H1 (cell line): ENCODE data around the gene EZH2. TPM values are rescaled to one million over a fixed set of nuclear protein-coding genes. Genes with fewer than 3 reads are reported as not detected.

ENCODE experiments used
- CTCF ChIA-PET: fragments of 300-600 bp; sonication (Branson Sonifier 250); formaldehyde crosslinking; loops from one replicate; lab custom pipeline; 2021; ENCODE audit not compliant: partially characterized antibody; lab: Charles Lee
- POLR2A ChIA-PET: fragments of 300-600 bp; sonication (Branson Sonifier 250); formaldehyde crosslinking; loops from one replicate; lab custom pipeline; 2021; ENCODE audit warnings: inconsistent platforms; ENCODE audit not compliant: partially characterized antibody; lab: Charles Lee
- DNase-seq, 2 experiments: peaks; one replicate each; pipeline versions ENCODE4 v3.0.0 to v3.0.0-alpha.2; 2010 to 2022; ENCODE audit warnings: low spot score in 2 of 2, low read depth in 1 of 2, mixed read lengths in 1 of 2
- FAIRE-seq: peaks from 2 replicates; lab custom pipeline; 2011; peaks lifted over from hg19 to GRCh38; lab: Jason Lieb, UNC
- H2AFZ ChIP-seq: 2 replicates; pipeline ENCODE4 v1.8.1; 2012; ENCODE audit warnings: low read length, inconsistent platforms
- H2AK5ac ChIP-seq: 2 replicates; pipeline ENCODE4 v1.6.1; 2013; ENCODE audit warnings: low read depth, low read length
- H2BK120ac ChIP-seq: replicated peaks from 2 replicates; pipeline ENCODE3; 2013; ENCODE audit warnings: low read depth, low read length, inconsistent platforms
- H2BK12ac ChIP-seq: 2 replicates; pipeline ENCODE4 v1.6.1; 2013; ENCODE audit warnings: low read depth, low read length
- H2BK15ac ChIP-seq: 2 replicates; pipeline ENCODE4 v1.6.1; 2013; ENCODE audit warnings: low read length
- H2BK20ac ChIP-seq: 2 replicates; pipeline ENCODE4 v1.6.1; 2013; ENCODE audit warnings: low read length
- H2BK5ac ChIP-seq: 2 replicates; pipeline ENCODE4 v1.6.1; 2013; ENCODE audit warnings: low read depth, low read length
- H3K14ac ChIP-seq: 2 replicates; pipeline ENCODE4 v1.6.1; 2013; ENCODE audit warnings: inconsistent platforms; ENCODE audit not compliant: insufficient read length
- H3K18ac ChIP-seq: 2 replicates; pipeline ENCODE4 v1.6.1; 2013; ENCODE audit warnings: low read length; ENCODE audit errors: extremely low read depth
- H3K23ac ChIP-seq: 2 replicates; pipeline ENCODE4 v1.6.1; 2013; ENCODE audit warnings: inconsistent platforms; ENCODE audit not compliant: insufficient read length
- H3K23me2 ChIP-seq: 2 replicates; pipeline ENCODE4 v1.6.1; 2013; ENCODE audit warnings: low read depth, low read length
- H3K27ac ChIP-seq: 2 replicates; pipeline ENCODE4 v1.6.1; 2011; ENCODE audit warnings: low read depth, low read length, inconsistent platforms
- H3K27me3 ChIP-seq, 4 experiments: replicated peaks in 1 of 4; 1 replicate in 1 of 4; 2 replicates in 3 of 4; pipeline versions ENCODE4 v1.6.1 to v1.8.1; 2011 to 2013; ENCODE audit warnings: low read length in 3 of 4, mild to moderate bottlenecking in 3 of 4, inconsistent platforms in 2 of 4, mixed read lengths in 2 of 4, moderate library complexity in 1 of 4; ENCODE audit not compliant: control insufficient read depth in 3 of 4, insufficient read depth in 3 of 4; ENCODE audit errors: extremely low read depth in 1 of 4
- H3K36me3 ChIP-seq, 4 experiments: 2 replicates each; pipeline versions ENCODE4 v1.6.1 to v1.8.1; 2011 to 2013; ENCODE audit warnings: mild to moderate bottlenecking in 4 of 4, low read length in 3 of 4, moderate library complexity in 2 of 4, control low read depth in 1 of 4, inconsistent platforms in 1 of 4; ENCODE audit not compliant: insufficient read depth in 4 of 4, control insufficient read depth in 2 of 4
- H3K4ac ChIP-seq: replicated peaks from 2 replicates; pipeline ENCODE3; 2013; ENCODE audit warnings: low read length, low read depth, mixed read lengths, inconsistent platforms; ENCODE audit not compliant: insufficient read length
- H3K4me1 ChIP-seq, 4 experiments: replicated peaks in 1 of 4; 1 replicate in 1 of 4; 2 replicates in 3 of 4; pipeline versions ENCODE4 v1.6.1 to v1.8.1; 2011 to 2013; ENCODE audit warnings: low read length in 3 of 4, inconsistent platforms in 2 of 4, mixed read lengths in 1 of 4; ENCODE audit not compliant: insufficient read depth in 4 of 4, control insufficient read depth in 3 of 4
- H3K4me2 ChIP-seq, 2 experiments: 2 replicates each; pipeline versions ENCODE4 v1.6.1 to v1.8.1; 2011 to 2013; ENCODE audit warnings: low read depth in 2 of 2, low read length in 2 of 2, control low read depth in 1 of 2, inconsistent platforms in 1 of 2, mild to moderate bottlenecking in 1 of 2; ENCODE audit not compliant: insufficient read depth in 1 of 2
- H3K4me3 ChIP-seq, 4 experiments: fragments of 200-600, 300-600 bp in 1 of 4; sonication (generic), shearing (Covaris generic), sonication (Bioruptor Twin) in 1 of 4; 2 replicates each; pipeline versions ENCODE4 v1.5.1 to v1.8.1; 2011 to 2016; ENCODE audit warnings: low read length in 4 of 4, low read depth in 3 of 4, control low read depth in 2 of 4, inconsistent platforms in 2 of 4, mild to moderate bottlenecking in 2 of 4, mixed read lengths in 1 of 4, moderate library complexity in 1 of 4; ENCODE audit not compliant: insufficient read depth in 2 of 4; ENCODE audit errors: extremely low read depth in 1 of 4
- H3K56ac ChIP-seq: replicated peaks from 2 replicates; pipeline ENCODE3; 2013; ENCODE audit warnings: low read depth, mild to moderate bottlenecking, mixed read lengths, low read length, inconsistent platforms; ENCODE audit not compliant: insufficient read length
- H3K79me1 ChIP-seq: 2 replicates; pipeline ENCODE4 v1.6.1; 2013; ENCODE audit warnings: low read depth, low read length, control low read depth
- H3K79me2 ChIP-seq, 2 experiments: 2 replicates each; pipeline versions ENCODE4 v1.6.1 to v1.8.1; 2012 to 2013; ENCODE audit warnings: low read length in 2 of 2, mild to moderate bottlenecking in 2 of 2, inconsistent platforms in 1 of 2; ENCODE audit not compliant: insufficient read depth in 2 of 2, control insufficient read depth in 1 of 2
- H3K9ac ChIP-seq, 4 experiments: replicated peaks in 1 of 4; 1 replicate in 1 of 4; 2 replicates in 3 of 4; pipeline versions ENCODE4 v1.6.1 to v1.8.1; 2011 to 2013; ENCODE audit warnings: low read depth in 3 of 4, low read length in 3 of 4, control low read depth in 2 of 4, mild to moderate bottlenecking in 2 of 4, moderate library complexity in 2 of 4, inconsistent platforms in 1 of 4; ENCODE audit errors: extremely low read depth in 1 of 4
- H3K9me3 ChIP-seq, 2 experiments: 2 replicates each; pipeline versions ENCODE4 v1.6.1 to v1.8.1; 2012 to 2013; ENCODE audit warnings: mild to moderate bottlenecking in 2 of 2, moderate library complexity in 2 of 2, control low read depth in 1 of 2, inconsistent platforms in 1 of 2, low read depth in 1 of 2, low read length in 1 of 2, mixed read lengths in 1 of 2; ENCODE audit not compliant: insufficient read depth in 2 of 2
- H4K20me1 ChIP-seq, 2 experiments: replicated peaks in 1 of 2; 2 replicates each; pipeline versions ENCODE3 to v1.8.1; 2011 to 2013; ENCODE audit warnings: inconsistent platforms in 2 of 2, low read length in 2 of 2, mild to moderate bottlenecking in 1 of 2; ENCODE audit not compliant: insufficient read depth in 2 of 2, control insufficient read depth in 1 of 2
- H4K5ac ChIP-seq: 2 replicates; pipeline ENCODE4 v1.6.1; 2013; ENCODE audit warnings: low read length, low read depth, mixed read lengths, inconsistent platforms; ENCODE audit not compliant: insufficient read length
- H4K8ac ChIP-seq: 2 replicates; pipeline ENCODE4 v1.8.0; 2013; ENCODE audit warnings: mild to moderate bottlenecking, moderate library complexity, low read length, inconsistent platforms; ENCODE audit not compliant: insufficient read depth; ENCODE audit errors: extremely low read depth
- H4K91ac ChIP-seq: replicated peaks from 2 replicates; pipeline ENCODE3; 2013; ENCODE audit warnings: low read length, mixed read lengths, inconsistent platforms; ENCODE audit not compliant: insufficient read length
- CBX5 ChIP-seq: fragments of 300-800, 300-1000 bp; sonication (generic); IDR thresholded peaks from 2 replicates; pipeline ENCODE4 v1.7.1; 2016; ENCODE audit warnings: antibody characterized with exemption, low read length, low read depth
- EGR1 ChIP-seq: IDR thresholded peaks from 2 replicates; pipeline ENCODE4 v1.6.1; 2011; ENCODE audit warnings: low read depth, low read length, borderline replicate concordance
- EP300 ChIP-seq, 2 experiments: IDR thresholded peaks; 1 replicate in 1 of 2; 2 replicates in 1 of 2; pipeline ENCODE4 v1.6.1; 2011 to 2012; ENCODE audit warnings: low read depth in 2 of 2, low read length in 2 of 2, mild to moderate bottlenecking in 2 of 2, borderline replicate concordance in 1 of 2, inconsistent platforms in 1 of 2, moderate library complexity in 1 of 2
- EZH2 ChIP-seq: fragments of 200-600 bp; sonication (generic); IDR thresholded peaks from 2 replicates; pipeline ENCODE4 v1.7.1; 2012; ENCODE audit warnings: low read depth, mild to moderate bottlenecking, moderate library complexity, low read length, inconsistent platforms; ENCODE audit not compliant: severe bottlenecking
- KDM4A ChIP-seq: IDR thresholded peaks from one replicate; pipeline ENCODE4 v1.7.1; 2012; ENCODE audit warnings: low read depth, mild to moderate bottlenecking, moderate library complexity, low read length, inconsistent platforms; ENCODE audit not compliant: severe bottlenecking
- KDM5A ChIP-seq: fragments of 200-600 bp; IDR thresholded peaks from 2 replicates; pipeline ENCODE4 v1.7.1; 2012; ENCODE audit warnings: mild to moderate bottlenecking, low read length, inconsistent platforms, mixed read lengths
- MAFK ChIP-seq: IDR thresholded peaks from 2 replicates; pipeline ENCODE4 v1.6.1; 2012; ENCODE audit warnings: low read depth, mild to moderate bottlenecking, improper control_type of control experiment, low read length
- POLR2AphosphoS5 ChIP-seq: IDR thresholded peaks from 2 replicates; pipeline ENCODE4 v1.6.1; 2011; ENCODE audit warnings: low read depth, low read length
- POU5F1 ChIP-seq: IDR thresholded peaks from 2 replicates; pipeline ENCODE4 v1.6.1; 2011; ENCODE audit warnings: low read depth, mild to moderate bottlenecking, low read length, moderate library complexity
- SAP30 ChIP-seq: fragments of 300-600 bp; sonication (generic); IDR thresholded peaks from 2 replicates; pipeline ENCODE4 v1.7.1; 2012; ENCODE audit warnings: low read length, moderate library complexity, mild to moderate bottlenecking, inconsistent platforms; ENCODE audit not compliant: insufficient read depth, insufficient replicate concordance
- SIN3A ChIP-seq, 2 experiments: IDR thresholded peaks in 1 of 2; conservative IDR thresholded peaks in 1 of 2; 2 replicates each; pipeline ENCODE4 v1.6.1; 2011 to 2012; ENCODE audit warnings: low read length in 2 of 2, improper control_type of control experiment in 1 of 2, low read depth in 1 of 2, mild to moderate bottlenecking in 1 of 2
- WGBS, 2 experiments: shearing (Covaris generic) in 1 of 2; methylation state at CpG; one replicate each; pipeline versions ENCODE4 v1.1.6 to v1.1.7; 2013 to 2015; ENCODE audit warnings: low lambda C conversion rate in 2 of 2, mixed read lengths in 2 of 2, inconsistent platforms in 1 of 2, low coverage in 1 of 2, missing lambda C conversion rate in 1 of 2; ENCODE audit not compliant: insufficient replicate concordance in 2 of 2, insufficient coverage in 1 of 2, insufficient read length in 1 of 2; ENCODE audit errors: extremely low coverage in 1 of 2, missing lambda C conversion rate in 1 of 2; 5-methylcytosine and 5-hydroxymethylcytosine counted together
- polyA plus RNA-seq, 7 experiments: library from polyadenylated mRNA; depleted of rRNA in 3 of 7; stranded (reverse) in 5 of 7; unstranded in 2 of 7; fragments of >200 nt in 5 of 7; fragments of 200-250 nt in 2 of 7; gene quantifications; 1 replicate in 5 of 7; 2 replicates in 1 of 7; 4 replicates in 1 of 7; pipeline versions ENCODE4 v1.2.1 to v1.2.3, GENCODE V29; 2011 to 2013; ENCODE audit warnings: missing spikeins in 2 of 7, mixed read lengths in 2 of 7
- total RNA-seq: library from RNA; stranded (reverse); fragmentation: NEBNext Ultra II Directional; extraction: Animal tissue kit (Norgen Biotek cat#: 25700); gene quantifications from 2 replicates; pipeline ENCODE4 v1.2.1, GENCODE V29; 2021

Gene EZH2
- total and polyA plus RNA-seq, 2 of the 8 experiments (the other 6 are each of a cell fraction or from before 2014, with no cell fraction given) = 28.9 to 49.0 TPM

DNA sequence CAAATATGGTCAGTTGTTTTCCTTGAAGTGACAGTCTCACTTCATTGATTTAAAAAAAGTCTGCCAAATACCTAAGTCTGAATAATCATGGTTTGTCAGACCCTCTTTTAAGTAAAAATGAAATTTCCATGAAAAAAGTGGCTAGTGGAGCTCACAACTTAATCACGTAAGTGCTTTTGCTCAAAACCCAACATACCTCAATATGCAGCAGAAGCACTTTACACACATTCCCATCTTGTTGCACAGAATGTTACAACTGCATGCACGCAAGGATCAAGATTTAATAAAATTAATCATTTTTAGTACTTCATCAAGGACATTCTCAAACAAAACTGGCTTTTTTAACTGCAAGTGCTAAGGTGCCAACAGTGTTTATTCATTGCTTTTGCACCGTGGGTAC is 21.6 kb downstream of the EZH2 start:
- H3K4ac ChIP-seq = no peak overlapping the region
- no peak overlapping the region for H3K14ac ChIP-seq
- H3K9ac ChIP-seq = no peak overlapping the region
- ChIA-PET CTCF (interaction anchor here (1.0 kb wide), 1 partner anchor 107 kb away, joined by 3 read pairs; no protein-coding TSS in a partner anchor), POLR2A (interaction anchor here (1.0 kb wide), 1 partner anchor 13 kb away, joined by 3 read pairs; no protein-coding TSS in a partner anchor)
- no peak overlapping the region for H3K18ac ChIP-seq
- H3K4me3 ChIP-seq = no peak overlapping the region
- FAIRE-seq (no peak), DNase-seq (no peak)
- H3K23ac ChIP-seq = no peak overlapping the region
- H4K8ac ChIP-seq = no peak overlapping the region
- no peak overlapping the region for H2BK15ac ChIP-seq
- no peaks in the 10 kb centered on the region for H3K27me3 ChIP-seq
- H3K27ac ChIP-seq = no peak overlapping the region
- H3K23me2 ChIP-seq = no peaks in the 10 kb centered on the region
- H3K79me1 ChIP-seq = peaks cover 3% of the 10 kb centered on the region; the same call in 1 of the 2 replicates
- no peak overlapping the region for H2BK5ac ChIP-seq
- peaks cover 7 to 13% of the 10 kb centered on the region in 2 experiments for H4K20me1 ChIP-seq
- H3K36me3 ChIP-seq = no peaks in the 10 kb centered on the region; a peak in 1 of 8 replicates
- no peak overlapping the region for H2AFZ ChIP-seq
- H3K79me2 ChIP-seq = peaks cover 4 to 91% of the 10 kb centered on the region in 2 experiments
- H4K91ac ChIP-seq = no peak overlapping the region
- no peak overlapping the region for H2AK5ac ChIP-seq
- H2BK12ac ChIP-seq = no peak overlapping the region
- 80% methylated on average over 3 of the region's 3 CpGs; no CpG with 5 or more reads in 1 of the 2 experiments for WGBS, 2 experiments
- no peak overlapping the region for H2BK20ac ChIP-seq
- H2BK120ac ChIP-seq = no peak overlapping the region
- H3K4me1 ChIP-seq = peaks cover 0 to 17% (median 6%) of the 10 kb centered on the region in 4 experiments; a peak in 3 of 7 replicates
- peak overlapping the region in 1 of 2 experiments; percentile 28; a peak in 1 of 4 replicates for H3K4me2 ChIP-seq
- H4K5ac ChIP-seq = no peak overlapping the region
- no peak overlapping the region for H3K56ac ChIP-seq
- 0 out of 4 replicates have a peak, but pooled peaks cover 0 to 3% of the 10 kb centered on the region in 2 experiments for H3K9me3 ChIP-seq
- TF ChIP-seq EZH2 (no peak), EP300 (IDR thresholded peaks at IDR 0.05; ENCODE audit: borderline replicate concordance in 1 of 2, low read depth in 2 of 2, low read length in 2 of 2) (no peak), SIN3A (conservative IDR thresholded peaks at IDR 0.05 in 1 of 2, IDR thresholded peaks at IDR 0.05 in 1 of 2; ENCODE audit: low read depth in 1 of 2, low read length in 2 of 2) (no peak), KDM5A (no peak), POLR2AphosphoS5 (no peak), EGR1 (no peak), SAP30 (no peak), POU5F1 (no peak), CBX5 (no peak), MAFK (no peak), KDM4A (no peak)
